Type B pancreatic cell (in vitro differentiated cells): ENCODE measurements around the gene TOM1. TPM values are rescaled to one million over a fixed set of nuclear protein-coding genes. Genes with fewer than 3 reads are reported as not detected.

Experiments
- DNase-seq: peaks from one replicate; pipeline ENCODE4 v3.0.0; 2021; ENCODE audit warnings: mixed read lengths; ENCODE audit not compliant: unreplicated experiment; ENCODE audit errors: extremely low spot score
- H3K27ac Mint-ChIP-seq: 2 replicates; pipeline ENCODE4 v1.8.0; 2021; ENCODE audit warnings: mild to moderate bottlenecking, mixed read lengths
- H3K27me3 Mint-ChIP-seq: 2 replicates; pipeline ENCODE4 v1.8.0; 2021; ENCODE audit warnings: mixed read lengths
- H3K36me3 Mint-ChIP-seq: 2 replicates; pipeline ENCODE4 v1.8.0; 2021; ENCODE audit warnings: mixed read lengths
- H3K4me1 Mint-ChIP-seq: one replicate; pipeline ENCODE4 v1.8.0; 2021; ENCODE audit warnings: mixed read lengths; ENCODE audit not compliant: unreplicated experiment
- H3K4me3 Mint-ChIP-seq: 2 replicates; pipeline ENCODE4 v1.8.0; 2021; ENCODE audit warnings: mild to moderate bottlenecking, mixed read lengths
- H3K9me3 Mint-ChIP-seq: 2 replicates; pipeline ENCODE4 v1.8.0; 2021; ENCODE audit warnings: mixed read lengths
- total RNA-seq: library from RNA; stranded (reverse); gene quantifications from 2 replicates; pipeline ENCODE4 v1.2.1, GENCODE V29; 2021; ENCODE audit warnings: low replicate concordance
- TF ChIP-seq, protein P1 (sequence below): fragments of 200-600 bp; sonication (generic); conservative IDR thresholded peaks from 2 replicates; pipeline ENCODE4 v1.5.0; 2021; ENCODE audit warnings: antibody characterized with exemption, mild to moderate bottlenecking

TOM1 gene
- total RNA-seq, 1 donor from 2014 or later, result 37.6 TPM

DNA sequence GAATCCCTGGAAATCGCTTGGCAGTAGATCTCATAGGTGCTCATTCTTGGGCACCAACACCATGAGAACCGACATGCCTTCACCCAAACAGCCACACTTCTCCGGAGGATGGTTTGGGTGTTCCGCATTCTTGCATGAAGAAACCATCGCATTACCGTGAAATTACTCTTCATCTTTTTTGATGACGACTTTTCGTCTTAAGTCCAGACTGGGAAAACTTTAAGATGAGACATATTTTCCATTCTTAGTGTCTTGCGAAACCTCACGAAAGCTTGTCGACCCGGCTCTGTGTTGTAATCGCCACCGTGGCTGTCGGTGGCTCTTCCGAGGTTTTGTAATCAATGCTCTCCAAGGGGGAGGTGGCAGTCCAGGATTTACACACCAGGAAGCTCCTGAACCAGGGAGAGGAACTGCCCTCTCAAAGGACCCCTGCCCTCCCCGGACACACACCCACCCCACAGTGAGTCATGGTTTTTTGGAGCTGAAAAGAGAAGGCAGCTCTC lies 1.7 kb downstream of the TOM1 start:
- Mint-ChIP-seq H3K27ac (peak overlapping the region; percentile 89), H3K4me3 (peak overlapping the region; percentile 97), H3K27me3 (no peaks in the 10 kb centered on the region), H3K4me1 (peaks cover 19% of the 10 kb centered on the region), H3K36me3 (no peaks in the 10 kb centered on the region), H3K9me3 (no peaks in the 10 kb centered on the region)
- peak; percentile 31 for DNase-seq
- TF ChIP-seq, protein P1, sequence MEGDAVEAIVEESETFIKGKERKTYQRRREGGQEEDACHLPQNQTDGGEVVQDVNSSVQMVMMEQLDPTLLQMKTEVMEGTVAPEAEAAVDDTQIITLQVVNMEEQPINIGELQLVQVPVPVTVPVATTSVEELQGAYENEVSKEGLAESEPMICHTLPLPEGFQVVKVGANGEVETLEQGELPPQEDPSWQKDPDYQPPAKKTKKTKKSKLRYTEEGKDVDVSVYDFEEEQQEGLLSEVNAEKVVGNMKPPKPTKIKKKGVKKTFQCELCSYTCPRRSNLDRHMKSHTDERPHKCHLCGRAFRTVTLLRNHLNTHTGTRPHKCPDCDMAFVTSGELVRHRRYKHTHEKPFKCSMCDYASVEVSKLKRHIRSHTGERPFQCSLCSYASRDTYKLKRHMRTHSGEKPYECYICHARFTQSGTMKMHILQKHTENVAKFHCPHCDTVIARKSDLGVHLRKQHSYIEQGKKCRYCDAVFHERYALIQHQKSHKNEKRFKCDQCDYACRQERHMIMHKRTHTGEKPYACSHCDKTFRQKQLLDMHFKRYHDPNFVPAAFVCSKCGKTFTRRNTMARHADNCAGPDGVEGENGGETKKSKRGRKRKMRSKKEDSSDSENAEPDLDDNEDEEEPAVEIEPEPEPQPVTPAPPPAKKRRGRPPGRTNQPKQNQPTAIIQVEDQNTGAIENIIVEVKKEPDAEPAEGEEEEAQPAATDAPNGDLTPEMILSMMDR, result no peak

DNA sequence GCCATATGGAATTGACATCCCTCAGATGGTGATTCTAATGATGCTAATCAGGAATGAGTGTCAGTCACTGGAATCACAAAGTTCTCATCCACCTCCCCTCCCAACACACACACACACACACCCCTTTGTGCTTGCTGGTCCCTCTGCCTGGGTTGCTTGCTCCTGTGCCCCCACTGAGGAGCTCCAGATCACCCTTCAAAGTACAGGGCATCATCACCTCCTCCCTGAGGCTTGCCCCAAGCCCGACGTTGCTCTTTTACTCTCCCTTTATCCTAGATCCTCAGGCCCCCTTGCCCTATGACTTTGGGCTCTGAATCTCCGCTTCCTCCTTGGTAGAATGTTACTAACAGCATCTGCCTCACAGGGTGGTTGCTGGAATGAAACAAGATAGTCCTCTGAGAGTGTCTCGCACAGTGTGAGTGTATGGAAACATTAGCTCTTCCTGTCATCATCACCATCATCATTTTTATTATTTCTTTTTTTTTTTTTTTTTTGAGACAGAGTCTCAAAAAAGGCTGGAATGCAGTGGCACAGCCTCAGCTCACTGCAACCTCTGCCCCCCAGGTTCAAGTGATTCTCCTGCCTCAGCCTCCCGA lies 3.4 kb downstream of the TOM1 start:
- H3K27me3 Mint-ChIP-seq, result no peaks in the 10 kb centered on the region
- H3K9me3 Mint-ChIP-seq, result no peaks in the 10 kb centered on the region
- no peaks in the 10 kb centered on the region for H3K36me3 Mint-ChIP-seq
- H3K4me3 Mint-ChIP-seq, result peak overlapping the region; percentile 6
- DNase-seq, result no peak
- TF ChIP-seq, protein P1, result no peak
- no peak overlapping the region for H3K27ac Mint-ChIP-seq
- H3K4me1 Mint-ChIP-seq, result peaks cover 30% of the 10 kb centered on the region

DNA sequence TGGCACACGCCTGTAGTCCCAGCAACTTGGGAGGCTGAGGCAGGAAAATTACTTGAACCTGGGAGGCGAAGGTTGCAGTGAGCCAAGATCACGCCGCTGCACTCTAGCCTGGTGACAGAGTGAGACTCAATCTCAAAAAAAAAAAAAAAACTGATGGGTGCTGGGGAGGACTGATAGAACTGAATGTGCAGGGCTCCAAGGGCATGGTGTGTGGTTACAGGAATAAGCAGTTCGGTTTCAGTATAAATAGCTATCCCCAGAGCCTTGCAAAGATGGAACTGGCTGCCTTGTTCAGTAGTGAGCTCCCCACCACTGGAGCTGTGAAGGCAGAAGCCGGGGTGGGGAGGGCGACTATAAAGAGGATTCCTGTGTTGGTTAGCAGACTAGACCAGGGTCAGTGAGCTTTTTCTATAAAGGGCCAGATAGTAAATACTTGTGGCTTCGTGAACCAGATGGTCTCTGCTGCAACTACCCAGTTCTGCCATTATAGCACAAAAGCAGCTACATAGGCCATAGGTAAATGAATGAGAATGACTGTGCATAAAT lies 5.9 kb downstream of the TOM1 start:
- H3K27ac Mint-ChIP-seq, result no peak overlapping the region

DNA sequence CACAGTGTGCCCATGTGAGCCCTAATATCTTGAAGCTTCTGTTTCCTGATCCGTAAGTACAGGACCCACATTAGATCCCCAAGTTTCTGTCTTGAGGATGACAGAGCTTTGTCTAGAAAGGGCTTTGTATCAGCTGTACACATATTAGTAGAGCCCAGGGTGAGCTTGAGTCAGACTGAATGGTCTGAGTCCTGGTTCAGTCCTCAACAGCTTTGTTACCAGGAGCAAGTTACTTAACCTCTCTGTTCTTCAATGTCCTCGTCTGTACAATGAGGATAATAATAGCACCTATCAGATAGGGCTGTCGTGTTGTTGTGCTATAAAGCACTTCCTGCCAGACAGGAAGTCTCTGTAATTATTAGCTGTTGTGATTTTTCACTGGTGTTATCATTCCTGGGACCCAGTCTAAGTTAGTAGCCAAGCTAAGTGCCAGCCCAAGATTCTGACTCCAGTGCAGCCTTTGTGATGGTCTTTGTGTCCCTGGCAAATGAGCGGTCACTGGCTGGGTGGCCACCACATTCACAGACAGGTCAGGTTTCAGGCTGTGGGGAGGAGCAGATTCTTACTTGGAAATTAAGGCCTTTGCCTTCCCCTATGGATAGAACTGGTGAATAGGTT lies 6.8 kb downstream of the TOM1 start:
- Mint-ChIP-seq H3K27ac (no peak overlapping the region), H3K9me3 (no peaks in the 10 kb centered on the region), H3K4me1 (peaks cover 39% of the 10 kb centered on the region), H3K4me3 (no peak overlapping the region), H3K27me3 (no peaks in the 10 kb centered on the region), H3K36me3 (no peaks in the 10 kb centered on the region)
- DNase-seq, result peak; percentile 24
- TF ChIP-seq, protein P1, result no peak

More for the DNA sequence above, 5.9 kb downstream of the TOM1 start:
- Mint-ChIP-seq H3K36me3 (no peaks in the 10 kb centered on the region), H3K4me1 (peaks cover 33% of the 10 kb centered on the region), H3K27me3 (no peaks in the 10 kb centered on the region), H3K9me3 (no peaks in the 10 kb centered on the region), H3K4me3 (no peak overlapping the region)
- DNase-seq, result peak; percentile 40
- TF ChIP-seq, protein P1, result no peak

DNA sequence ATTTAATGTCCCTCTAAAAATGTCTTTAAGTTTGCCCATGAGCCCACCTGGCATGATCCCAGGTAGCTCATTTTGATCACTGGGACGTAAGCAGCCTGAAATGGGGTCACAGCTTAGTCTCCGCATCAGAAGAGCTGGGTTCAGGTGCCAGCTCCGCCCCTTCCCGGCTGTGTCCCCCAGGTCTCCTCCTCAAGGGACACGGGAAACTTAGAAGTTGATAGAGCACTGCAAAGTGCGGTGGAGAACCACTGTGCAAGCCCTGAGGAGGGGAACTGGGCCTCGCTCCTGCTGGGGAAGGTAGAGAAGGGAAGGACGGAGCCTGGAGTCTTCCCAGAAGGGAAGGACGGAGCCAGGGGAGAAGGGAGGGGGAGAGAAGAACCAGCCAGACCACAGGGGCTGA lies 7.7 kb downstream of the TOM1 start:
- TF ChIP-seq, protein P1, result no peak
- Mint-ChIP-seq H3K27me3 (no peaks in the 10 kb centered on the region), H3K4me3 (no peak overlapping the region), H3K9me3 (no peaks in the 10 kb centered on the region), H3K27ac (no peak overlapping the region), H3K36me3 (no peaks in the 10 kb centered on the region), H3K4me1 (peaks cover 40% of the 10 kb centered on the region)
- DNase-seq, result peak; percentile 40
